ENCODE results near the gene KERA.

KERA gene

GRCh38 chr12:91017511-91018263 lies 40.1 kb downstream of the KERA start:
- Histone ChIP-seq H3K4me3 (ENCODE audit: low read length) (no peak overlapping the region), H3K36me3 (ENCODE audit: control insufficient read depth, insufficient read depth, low read length) (no peaks in the 10 kb centered on the region), H3K4me1 (ENCODE audit: control insufficient read depth, insufficient read depth, low read length) (no peaks in the 10 kb centered on the region), H3K27ac (ENCODE audit: low read length) (no peak overlapping the region), H3K27me3 (ENCODE audit: control insufficient read depth, insufficient read depth, low read length) (no peaks in the 10 kb centered on the region), H3K9me3 (ENCODE audit: control insufficient read depth, insufficient read depth, low read length) (no peaks in the 10 kb centered on the region)
- no peak for DNase-seq (ENCODE audit: low read depth, low spot score)
- no CpG with 5 or more reads among the region's 5 CpGs for WGBS (ENCODE audit: insufficient coverage, insufficient read length)

- Histone ChIP-seq H3K27ac (ENCODE audit: low read length) (no peak overlapping the region), H3K4me1 (ENCODE audit: control insufficient read depth, insufficient read depth, low read length) (no peaks in the 10 kb centered on the region), H3K9me3 (ENCODE audit: control insufficient read depth, insufficient read depth, low read length) (no peaks in the 10 kb centered on the region), H3K27me3 (ENCODE audit: control insufficient read depth, insufficient read depth, low read length) (no peaks in the 10 kb centered on the region), H3K4me3 (ENCODE audit: low read length) (no peak overlapping the region), H3K36me3 (ENCODE audit: control insufficient read depth, insufficient read depth, low read length) (no peaks in the 10 kb centered on the region)
- DNase-seq (ENCODE audit: low read depth, low spot score), result no peak
- no CpG with 5 or more reads among the region's 1 CpG for WGBS (ENCODE audit: insufficient coverage, insufficient read length)
Measured at GRCh38 chr12:91017043-91017442, 40.8 kb downstream of the KERA start.

GRCh38 chr12:91009319-91009950 lies 48.4 kb downstream of the KERA start:
- Histone ChIP-seq H3K36me3 (ENCODE audit: control insufficient read depth, insufficient read depth, low read length) (no peaks in the 10 kb centered on the region), H3K27ac (ENCODE audit: low read length) (no peak overlapping the region), H3K27me3 (ENCODE audit: control insufficient read depth, insufficient read depth, low read length) (no peaks in the 10 kb centered on the region), H3K4me3 (ENCODE audit: low read length) (no peak overlapping the region), H3K4me1 (ENCODE audit: control insufficient read depth, insufficient read depth, low read length) (no peaks in the 10 kb centered on the region), H3K9me3 (ENCODE audit: control insufficient read depth, insufficient read depth, low read length) (no peaks in the 10 kb centered on the region)
- no peak for DNase-seq (ENCODE audit: low read depth, low spot score)
- WGBS (ENCODE audit: insufficient coverage, insufficient read length), result no CpG with 5 or more reads among the region's 1 CpG

- DNase-seq (ENCODE audit: low read depth, low spot score), result no peak
- WGBS (ENCODE audit: insufficient coverage, insufficient read length), result no CpG with 5 or more reads among the region's 2 CpGs
Measured at GRCh38 chr12:91007531-91008290, 50.1 kb downstream of the KERA start.

GRCh38 chr12:91004872-91005271 lies 53.0 kb downstream of the KERA start, which contains the start of gene EPYC:
Gene EPYC, minus strand, starts transcription at chr12:91004972. Its CDS starts 2,407 bp downstream, at chr12:91002565.
- Histone ChIP-seq H3K4me1 (ENCODE audit: control insufficient read depth, insufficient read depth, low read length) (no peaks in the 10 kb centered on the region), H3K36me3 (ENCODE audit: control insufficient read depth, insufficient read depth, low read length) (no peaks in the 10 kb centered on the region), H3K27ac (ENCODE audit: low read length) (no peak within 1 kb of the TSS), H3K4me3 (ENCODE audit: low read length) (no peak within 1 kb of the TSS), H3K9me3 (ENCODE audit: control insufficient read depth, insufficient read depth, low read length) (no peaks in the 10 kb centered on the region), H3K27me3 (ENCODE audit: control insufficient read depth, insufficient read depth, low read length) (no peaks in the 10 kb centered on the region)
- no peak for DNase-seq (ENCODE audit: low read depth, low spot score)

More at GRCh38 chr12:91007531-91008290, 50.1 kb downstream of the KERA start:
- H3K9me3 ChIP-seq (ENCODE audit: control insufficient read depth, insufficient read depth, low read length), result no peaks in the 10 kb centered on the region
- no peaks in the 10 kb centered on the region for H3K36me3 ChIP-seq (ENCODE audit: control insufficient read depth, insufficient read depth, low read length)
- H3K4me1 ChIP-seq (ENCODE audit: control insufficient read depth, insufficient read depth, low read length), result no peaks in the 10 kb centered on the region
- no peak overlapping the region for H3K4me3 ChIP-seq (ENCODE audit: low read length)
- no peaks in the 10 kb centered on the region for H3K27me3 ChIP-seq (ENCODE audit: control insufficient read depth, insufficient read depth, low read length)
- no peak overlapping the region for H3K27ac ChIP-seq (ENCODE audit: low read length)

- no peaks in the 10 kb centered on the region for H3K9me3 ChIP-seq (ENCODE audit: control insufficient read depth, insufficient read depth, low read length)
- no peak overlapping the region for H3K4me3 ChIP-seq (ENCODE audit: low read length)
- H3K27ac ChIP-seq (ENCODE audit: low read length), result no peak overlapping the region
- DNase-seq (ENCODE audit: low read depth, low spot score), result no peak
- no peaks in the 10 kb centered on the region for H3K27me3 ChIP-seq (ENCODE audit: control insufficient read depth, insufficient read depth, low read length)
- H3K36me3 ChIP-seq (ENCODE audit: control insufficient read depth, insufficient read depth, low read length), result no peaks in the 10 kb centered on the region
- H3K4me1 ChIP-seq (ENCODE audit: control insufficient read depth, insufficient read depth, low read length), result no peaks in the 10 kb centered on the region
Measured at GRCh38 chr12:91003737-91004136, 54.1 kb downstream of the KERA start.

GRCh38 chr12:91001306-91001705 lies 56.5 kb downstream of the KERA start:
- no CpG with 5 or more reads among the region's 1 CpG for WGBS (ENCODE audit: insufficient coverage, insufficient read length)
- H3K9me3 ChIP-seq (ENCODE audit: control insufficient read depth, insufficient read depth, low read length), result no peaks in the 10 kb centered on the region
- no peak overlapping the region for H3K27ac ChIP-seq (ENCODE audit: low read length)
- H3K4me3 ChIP-seq (ENCODE audit: low read length), result no peak overlapping the region
- no peaks in the 10 kb centered on the region for H3K4me1 ChIP-seq (ENCODE audit: control insufficient read depth, insufficient read depth, low read length)
- no peaks in the 10 kb centered on the region for H3K27me3 ChIP-seq (ENCODE audit: control insufficient read depth, insufficient read depth, low read length)
- no peak for DNase-seq (ENCODE audit: low read depth, low spot score)
- H3K36me3 ChIP-seq (ENCODE audit: control insufficient read depth, insufficient read depth, low read length), result no peaks in the 10 kb centered on the region
